Keratinocyte (primary cell): ENCODE data around the gene CCNY. TPM values are rescaled to one million over a fixed set of nuclear protein-coding genes. Genes with fewer than 3 reads are reported as not detected.

Source experiments
- DNase-seq: peaks from one replicate; pipeline ENCODE4 v3.0.0-alpha.2; 2011; ENCODE audit warnings: low read depth, missing footprints, low spot score
- FAIRE-seq: peaks from 2 replicates; lab custom pipeline; 2011; peaks lifted over from hg19 to GRCh38; lab: Jason Lieb, UNC
- H2AFZ ChIP-seq: 2 replicates; pipeline ENCODE4 v1.6.0; 2012; ENCODE audit warnings: low read length, control low read depth, inconsistent platforms; ENCODE audit not compliant: control insufficient read depth
- H3K27ac ChIP-seq: 2 replicates; pipeline ENCODE4 v1.5.1; 2011; ENCODE audit warnings: low read length; ENCODE audit not compliant: control insufficient read depth, insufficient read depth
- H3K27me3 ChIP-seq: 3 replicates; pipeline ENCODE4 v1.6.0; 2011; ENCODE audit warnings: low read length; ENCODE audit not compliant: control insufficient read depth, insufficient read depth; ENCODE audit errors: extremely low read depth
- H3K36me3 ChIP-seq, 2 experiments: 2 replicates in 1 of 2; 3 replicates in 1 of 2; pipeline ENCODE4 v1.5.1; 2011; ENCODE audit warnings: low read length in 2 of 2, mild to moderate bottlenecking in 1 of 2; ENCODE audit not compliant: control insufficient read depth in 2 of 2, insufficient read depth in 2 of 2; ENCODE audit errors: extremely low read depth in 1 of 2
- H3K4me1 ChIP-seq: 3 replicates; pipeline ENCODE4 v1.5.1; 2011; ENCODE audit warnings: low read length; ENCODE audit not compliant: control insufficient read depth, insufficient read depth; ENCODE audit errors: extremely low read depth
- H3K4me2 ChIP-seq: 3 replicates; pipeline ENCODE4 v1.6.0; 2011; ENCODE audit warnings: low read depth, low read length; ENCODE audit not compliant: control insufficient read depth, insufficient read depth; ENCODE audit errors: extremely low read depth
- H3K4me3 ChIP-seq, 3 experiments: fragments of 200-600 bp in 1 of 3; sonication (generic) in 1 of 3; 2 replicates in 2 of 3; 3 replicates in 1 of 3; pipeline ENCODE4 v1.5.1; 2011 to 2016; ENCODE audit warnings: low read length in 3 of 3, mild to moderate bottlenecking in 3 of 3, control low read depth in 2 of 3, inconsistent platforms in 1 of 3, low read depth in 1 of 3, mixed read lengths in 1 of 3, mixed run types in 1 of 3, moderate library complexity in 1 of 3; ENCODE audit not compliant: control insufficient read depth in 2 of 3, insufficient read depth in 2 of 3; ENCODE audit errors: extremely low read depth in 1 of 3
- H3K79me2 ChIP-seq: 2 replicates; pipeline ENCODE4 v1.6.0; 2012; ENCODE audit warnings: low read length; ENCODE audit not compliant: control insufficient read depth, insufficient read depth
- H3K9ac ChIP-seq: 3 replicates; pipeline ENCODE4 v1.6.0; 2011; ENCODE audit warnings: low read length; ENCODE audit not compliant: control insufficient read depth, insufficient read depth; ENCODE audit errors: extremely low read depth
- H3K9me1 ChIP-seq: 3 replicates; pipeline ENCODE4 v1.6.0; 2011; ENCODE audit warnings: low read length; ENCODE audit not compliant: control insufficient read depth, insufficient read depth; ENCODE audit errors: extremely low read depth
- H3K9me3 ChIP-seq: 2 replicates; pipeline ENCODE4 v1.5.1; 2012; ENCODE audit warnings: low read depth, low read length; ENCODE audit not compliant: control insufficient read depth
- H4K20me1 ChIP-seq: 3 replicates; pipeline ENCODE4 v1.6.0; 2011; ENCODE audit warnings: low read length; ENCODE audit not compliant: control insufficient read depth, insufficient read depth; ENCODE audit errors: extremely low read depth
- CTCF ChIP-seq, 3 experiments: IDR thresholded peaks in 1 of 3; conservative IDR thresholded peaks in 1 of 3; optimal IDR thresholded peaks in 1 of 3; 2 replicates in 2 of 3; 3 replicates in 1 of 3; pipeline versions ENCODE3 to v1.5.1; 2011; ENCODE audit warnings: low read length in 3 of 3, mild to moderate bottlenecking in 3 of 3, moderate library complexity in 2 of 3, control low read depth in 1 of 3, inconsistent platforms in 1 of 3; ENCODE audit not compliant: insufficient read depth in 2 of 3; ENCODE audit errors: extremely low read depth in 1 of 3
- EZH2 ChIP-seq: IDR thresholded peaks from one replicate; pipeline ENCODE4 v1.6.1; 2012; ENCODE audit warnings: inconsistent platforms, mild to moderate bottlenecking, low read length, moderate library complexity
- dilution Hi-C: fragments of 300-500 bp; cut with MboI; formaldehyde crosslinking; loops from one replicate; pipeline ENCODE4 v1.7.0; 2020; ENCODE audit warnings: low sequenced_read_pairs; ENCODE audit not compliant: extremely low pct_ligation_motif_present
- polyA plus RNA-seq, 5 experiments: library from polyadenylated mRNA; depleted of rRNA in 3 of 5; stranded (reverse) in 3 of 5; stranded (forward) in 1 of 5; unstranded in 1 of 5; fragments of >200 nt; gene quantifications; 1 replicate in 1 of 5; 2 replicates in 3 of 5; 3 replicates in 1 of 5; pipeline versions ENCODE4 v1.2.1 to v1.2.3, GENCODE V29; 2011 to 2012; ENCODE audit warnings: missing spikeins in 2 of 5, low read depth in 1 of 5, low replicate concordance in 1 of 5

CCNY gene
- polyA plus RNA-seq, 1 donor (not counting 4 experiments of a cell fraction or from before 2014, with no cell fraction given), result 58.9 TPM

- dilution Hi-C loops, result no loop called here
- no peak overlapping the region for H3K4me2 ChIP-seq
These were observed 19.8 kb downstream of the CCNY start for GRCh38 chr10:35355971-35356724.

DNA sequence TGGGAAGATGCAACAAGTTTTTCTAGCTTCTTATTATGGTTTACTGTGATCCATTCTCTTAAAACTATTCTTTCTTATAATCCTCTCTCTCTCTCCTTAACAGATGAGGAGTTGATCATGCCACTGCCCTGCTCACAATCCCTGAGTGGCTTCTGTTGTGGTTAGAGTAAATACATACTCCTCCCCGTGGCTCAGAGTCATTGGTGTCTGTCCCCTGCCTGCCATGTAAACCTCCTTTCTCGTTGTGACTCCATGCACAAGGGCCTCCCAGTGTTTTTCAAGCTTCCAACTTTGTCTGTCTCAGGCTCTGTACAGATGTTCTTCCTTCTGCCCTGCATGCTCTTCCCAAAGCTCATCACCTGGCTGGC lies 20.4 kb downstream of the CCNY start:
- Histone ChIP-seq H3K27me3 (no peaks in the 10 kb centered on the region), H3K4me2 (no peak overlapping the region), H3K4me1 (peaks cover 8% of the 10 kb centered on the region), H3K4me3 (no peak overlapping the region), H3K79me2 (peaks cover 92% of the 10 kb centered on the region), H3K9me1 (peaks cover 2% of the 10 kb centered on the region), H2AFZ (no peak overlapping the region), H3K36me3 (no peaks in the 10 kb centered on the region), H3K9me3 (no peaks in the 10 kb centered on the region), H3K27ac (no peak overlapping the region), H3K9ac (no peak overlapping the region), H4K20me1 (peaks cover 17% of the 10 kb centered on the region)
- no peak for FAIRE-seq
- DNase-seq, result no peak
- TF ChIP-seq CTCF (optimal IDR thresholded peaks at IDR 0.05 in 1 of 3, IDR thresholded peaks at IDR 0.05 in 1 of 3, conservative IDR thresholded peaks at IDR 0.05 in 1 of 3; ENCODE audit: extremely low read depth in 1 of 3, insufficient read depth in 2 of 3, low read length in 3 of 3), result no peak
- TF ChIP-seq EZH2, result no peak
- dilution Hi-C loops, result no loop called here

More at GRCh38 chr10:35355971-35356724, 19.8 kb downstream of the CCNY start:
- DNase-seq (no peak), FAIRE-seq (no peak)
- Histone ChIP-seq H3K9ac (no peak overlapping the region), H3K27ac (no peak overlapping the region), H3K79me2 (peaks cover 92% of the 10 kb centered on the region), H2AFZ (no peak overlapping the region), H3K9me1 (peaks cover 2% of the 10 kb centered on the region), H3K36me3 (no peaks in the 10 kb centered on the region), H3K9me3 (no peaks in the 10 kb centered on the region), H3K4me3 (no peak overlapping the region), H3K4me1 (peaks cover 8% of the 10 kb centered on the region), H4K20me1 (peaks cover 17% of the 10 kb centered on the region), H3K27me3 (no peaks in the 10 kb centered on the region)
- TF ChIP-seq EZH2 (no peak), CTCF (optimal IDR thresholded peaks at IDR 0.05 in 1 of 3, IDR thresholded peaks at IDR 0.05 in 1 of 3, conservative IDR thresholded peaks at IDR 0.05 in 1 of 3; ENCODE audit: extremely low read depth in 1 of 3, insufficient read depth in 2 of 3, low read length in 3 of 3) (no peak)
